CD4-positive, CD25-positive, alpha-beta regulatory T cell (primary cell): ENCODE results near the gene PPIL1. TPM values are rescaled to one million over a fixed set of nuclear protein-coding genes. Genes with fewer than 3 reads are reported as not detected.
A peak's percentile ranks its signal among the peaks of the same experiment; 100 is the strongest.
"Not testable (repeated sequence)": the region's sequence is repeated elsewhere in the genome, so short reads cannot be mapped to it uniquely, and the experiment has no call there.

Source experiments
- ATAC-seq, 2 donors: fragments of 150-1000 bp; cut with Tn5 transposase; one replicate each; pipeline ENCODE4 v1.10.0; 2021; ENCODE audit warnings: low read depth in 2 of 2, moderate number of reproducible peaks in 2 of 2, moderate library complexity in 1 of 2
- DNase-seq, 3 donors: peaks; one replicate each; pipeline versions ENCODE4 v3.0.0 to v3.0.0-alpha.2; 2012 to 2022; ENCODE audit warnings: mixed read lengths in 1 of 3
- H3K27ac ChIP-seq: one replicate; pipeline ENCODE4 v1.7.0; 2013; ENCODE audit warnings: mild to moderate bottlenecking, low read length; ENCODE audit not compliant: insufficient read depth, poor library complexity, severe bottlenecking
- H3K27me3 ChIP-seq: one replicate; pipeline ENCODE4 v1.7.0; 2013; ENCODE audit warnings: low read length; ENCODE audit not compliant: control insufficient read depth, insufficient read depth
- H3K36me3 ChIP-seq: one replicate; pipeline ENCODE4 v1.7.0; 2013; ENCODE audit warnings: mild to moderate bottlenecking, low read length, moderate library complexity; ENCODE audit not compliant: control insufficient read depth, insufficient read depth
- H3K4me1 ChIP-seq: 2 replicates; pipeline ENCODE4 v1.7.0; 2013; ENCODE audit warnings: mild to moderate bottlenecking, low read length; ENCODE audit not compliant: insufficient read depth, control insufficient read depth, poor library complexity, severe bottlenecking
- H3K4me3 ChIP-seq: one replicate; pipeline ENCODE4 v1.7.0; 2013; ENCODE audit warnings: low read depth, mild to moderate bottlenecking, low read length, moderate library complexity
- H3K9me3 ChIP-seq, 2 experiments: 1 replicate in 1 of 2; 2 replicates in 1 of 2; pipeline ENCODE4 v1.7.0; 2013; ENCODE audit warnings: low read length in 2 of 2, mild to moderate bottlenecking in 1 of 2, moderate library complexity in 1 of 2; ENCODE audit not compliant: control insufficient read depth in 2 of 2
- H3K27ac Mint-ChIP-seq, 3 donors: one replicate each; pipeline ENCODE4 v1.8.0; 2020 to 2022; ENCODE audit warnings: mild to moderate bottlenecking in 3 of 3, mixed read lengths in 3 of 3, moderate library complexity in 2 of 3
- H3K27me3 Mint-ChIP-seq: one replicate; pipeline ENCODE4 v1.8.0; 2022; ENCODE audit warnings: mild to moderate bottlenecking, mixed read lengths
- H3K36me3 Mint-ChIP-seq: one replicate; pipeline ENCODE4 v1.8.0; 2020; ENCODE audit warnings: mixed read lengths
- H3K4me1 Mint-ChIP-seq, 4 donors: one replicate each; pipeline ENCODE4 v1.8.0; 2020 to 2022; ENCODE audit warnings: mixed read lengths in 4 of 4, mild to moderate bottlenecking in 1 of 4
- H3K4me3 Mint-ChIP-seq, 4 donors: one replicate each; pipeline ENCODE4 v1.8.0; 2020 to 2022; ENCODE audit warnings: mild to moderate bottlenecking in 4 of 4, mixed read lengths in 4 of 4, moderate library complexity in 3 of 4
- H3K9me3 Mint-ChIP-seq, 7 donors: one replicate each; pipeline ENCODE4 v1.8.0; 2020 to 2022; ENCODE audit warnings: mixed read lengths in 7 of 7, mild to moderate bottlenecking in 3 of 7, moderate library complexity in 2 of 7
- polyA plus RNA-seq, 4 donors: library from polyadenylated mRNA; unstranded; fragments of 300-500 nt; fragmentation: Illumina TruSeq; gene quantifications; one replicate each; pipeline ENCODE4 v1.2.3, GENCODE V29; 2021
- total RNA-seq: library from RNA; stranded (reverse); gene quantifications from one replicate; pipeline ENCODE4 v1.2.3, GENCODE V29; 2022

PPIL1 gene
- total and polyA plus RNA-seq, 5 donors from 2014 or later: 6.1 to 31.0 (median 23.8) TPM

DNA sequence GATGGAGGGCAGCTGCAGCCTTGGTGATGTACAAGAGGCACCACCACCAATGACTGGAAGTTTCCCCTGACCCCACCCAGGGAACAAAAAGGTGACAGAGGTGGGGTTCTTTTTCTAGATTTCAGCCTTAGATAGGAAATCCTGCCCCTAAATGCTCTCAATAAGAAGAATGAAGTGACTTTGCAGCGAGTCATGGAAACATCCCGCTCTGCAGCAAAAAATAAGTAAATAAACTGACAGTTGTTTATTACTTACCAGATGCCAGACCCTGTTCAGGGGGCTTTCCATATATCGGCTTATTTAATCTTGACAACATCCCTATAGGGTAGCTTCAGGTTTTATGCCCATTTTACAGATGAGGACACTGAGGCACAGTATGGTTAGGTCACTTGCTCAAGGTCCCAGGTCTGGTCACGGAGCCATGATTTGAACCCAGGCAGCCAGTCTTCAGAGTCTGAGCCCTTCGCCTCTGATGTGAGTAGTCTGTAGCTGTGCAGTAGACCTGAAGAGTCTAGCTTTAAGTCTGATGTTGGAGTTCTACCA is 30.3 kb upstream of the PPIL1 start:
- Mint-ChIP-seq H3K27ac (no peak overlapping the region), H3K36me3 (peaks cover 52% of the 10 kb centered on the region), H3K4me3 (no peak overlapping the region), H3K9me3 (no peaks in the 10 kb centered on the region), H3K4me1 (peaks cover 4 to 15% (median 12%) of the 10 kb centered on the region in 4 donors), H3K27me3 (no peaks in the 10 kb centered on the region)
- H3K4me1 ChIP-seq: no peaks in the 10 kb centered on the region
- ATAC-seq (no peak), DNase-seq (no peak)
- H3K9me3 ChIP-seq: no peaks in the 10 kb centered on the region
- peaks cover 64% of the 10 kb centered on the region for H3K36me3 ChIP-seq
- H3K27me3 ChIP-seq: no peaks in the 10 kb centered on the region
- no peak overlapping the region for H3K27ac ChIP-seq
- no peak overlapping the region for H3K4me3 ChIP-seq

DNA sequence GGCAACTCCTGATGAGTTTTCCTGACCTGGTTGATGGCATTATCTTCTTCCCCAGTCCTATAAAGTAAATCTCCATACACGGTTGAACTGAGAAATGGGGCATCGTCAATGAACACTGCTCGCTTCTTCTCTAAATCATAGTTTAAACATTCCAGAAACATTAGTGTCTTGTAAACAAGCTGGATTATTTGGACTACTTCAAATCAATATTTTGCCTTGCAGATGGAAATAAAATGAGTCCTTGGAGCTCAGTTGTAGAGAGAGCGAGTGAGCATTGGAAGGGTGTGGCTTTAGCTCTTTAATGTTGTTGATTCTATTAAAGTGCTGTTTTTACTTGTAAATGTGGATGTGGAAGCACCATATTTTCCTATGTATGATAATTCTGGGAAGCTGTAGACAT is 29.5 kb upstream of the PPIL1 start:
- no peak overlapping the region for H3K27ac ChIP-seq
- H3K4me1 ChIP-seq: no peaks in the 10 kb centered on the region
- H3K4me3 ChIP-seq: no peak overlapping the region
- Mint-ChIP-seq H3K27ac (peak overlapping the region in 1 of 3 donors; percentile 21), H3K4me3 (no peak overlapping the region), H3K9me3 (no peaks in the 10 kb centered on the region), H3K27me3 (no peaks in the 10 kb centered on the region), H3K4me1 (peaks cover 8 to 15% (median 15%) of the 10 kb centered on the region in 4 donors), H3K36me3 (peaks cover 51% of the 10 kb centered on the region)
- no peak for DNase-seq
- ATAC-seq: no peak
- peaks cover 69% of the 10 kb centered on the region for H3K36me3 ChIP-seq
- no peaks in the 10 kb centered on the region for H3K9me3 ChIP-seq
- no peaks in the 10 kb centered on the region for H3K27me3 ChIP-seq

DNA sequence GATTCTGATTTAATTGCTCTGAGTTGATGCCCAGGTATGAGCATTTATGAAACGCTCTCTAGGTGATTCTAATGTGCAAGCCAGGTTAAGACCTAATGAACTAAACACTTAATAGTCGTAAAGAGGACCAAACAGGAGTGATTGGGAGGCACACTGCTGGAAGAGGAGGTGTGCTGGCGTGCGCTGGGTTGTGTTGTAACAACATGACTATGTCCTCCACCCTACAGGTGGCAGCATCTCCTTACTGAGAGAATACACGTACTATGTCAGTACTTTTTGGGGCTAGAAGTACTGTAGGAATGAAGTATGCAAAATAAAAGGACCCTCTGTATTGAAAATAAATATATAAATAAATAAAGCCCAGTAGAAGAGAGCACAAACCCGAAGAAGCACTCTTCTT is 23.0 kb upstream of the PPIL1 start:
- H3K36me3 ChIP-seq: peaks cover 39% of the 10 kb centered on the region
- peak overlapping the region in 1 of 3 donors; percentile 0 for H3K27ac Mint-ChIP-seq
- H3K4me3 Mint-ChIP-seq: no peak overlapping the region
- H3K9me3 ChIP-seq: no peaks in the 10 kb centered on the region
- DNase-seq (peak in 1 of 3 donors; percentile 47), ATAC-seq (no peak)
- H3K27ac ChIP-seq: no peak overlapping the region
- no peak overlapping the region for H3K4me3 ChIP-seq
- H3K9me3 Mint-ChIP-seq: peaks cover 0 to 2% (median 0%) of the 10 kb centered on the region in 7 donors
- H3K4me1 ChIP-seq: no peaks in the 10 kb centered on the region
- H3K27me3 Mint-ChIP-seq: no peaks in the 10 kb centered on the region
- peaks cover 15 to 30% (median 21%) of the 10 kb centered on the region in 4 donors for H3K4me1 Mint-ChIP-seq
- no peaks in the 10 kb centered on the region for H3K27me3 ChIP-seq
- H3K36me3 Mint-ChIP-seq: peaks cover 32% of the 10 kb centered on the region

DNA sequence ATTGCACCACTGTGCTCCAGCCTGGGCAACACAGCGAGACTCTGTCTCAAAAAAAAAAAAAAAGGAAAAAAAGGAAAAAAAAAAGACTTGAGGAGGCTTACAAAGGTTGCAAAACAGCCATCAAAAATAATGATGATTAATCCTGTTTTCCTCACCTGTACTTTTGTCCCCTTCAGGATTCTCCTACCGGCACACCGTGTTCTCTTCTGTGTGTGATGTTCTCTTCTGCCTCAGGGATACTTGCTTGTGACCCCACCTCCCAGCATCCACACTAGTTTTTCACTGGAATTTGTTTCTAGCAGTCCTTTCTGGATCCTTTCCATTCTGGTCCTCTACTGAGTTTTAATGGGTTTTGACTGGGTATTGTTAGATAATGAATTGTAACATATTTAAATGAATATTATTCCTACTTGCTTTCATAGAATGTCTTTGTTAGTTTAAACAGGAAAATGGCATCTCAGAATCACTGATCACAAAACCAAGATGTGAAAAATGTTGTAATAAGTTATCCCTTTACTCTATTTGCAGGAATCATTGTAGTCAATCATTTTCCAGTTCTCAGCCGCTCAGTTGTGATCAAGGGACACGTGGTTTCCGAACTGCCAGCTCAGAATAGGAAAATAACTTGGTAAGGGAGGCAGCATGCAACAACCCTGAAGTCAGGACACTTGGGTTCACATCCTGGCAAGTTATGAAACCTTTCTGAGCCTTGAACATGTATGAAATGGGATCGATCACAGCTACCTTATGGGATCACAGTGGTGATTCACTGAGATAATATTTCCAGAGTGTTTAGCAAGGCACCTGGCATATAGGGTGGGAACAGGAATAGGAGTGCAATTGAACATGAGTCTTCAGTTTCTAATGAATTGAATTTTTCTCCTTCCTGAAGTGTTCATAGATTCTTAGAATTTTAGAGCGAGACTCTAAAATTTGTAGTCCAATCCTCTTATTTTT is 19.7 kb upstream of the PPIL1 start:
- Mint-ChIP-seq H3K27ac (peak overlapping the region in 1 of 3 donors; percentile 27), H3K4me3 (peak overlapping the region in 1 of 4 donors; percentile 23), H3K27me3 (no peaks in the 10 kb centered on the region), H3K9me3 (peaks cover 0 to 2% (median 0%) of the 10 kb centered on the region in 7 donors), H3K36me3 (peaks cover 24% of the 10 kb centered on the region), H3K4me1 (peaks cover 21 to 36% (median 26%) of the 10 kb centered on the region in 4 donors)
- Histone ChIP-seq H3K4me1 (no peaks in the 10 kb centered on the region), H3K9me3 (no peaks in the 10 kb centered on the region), H3K4me3 (no peak overlapping the region), H3K36me3 (peaks cover 29% of the 10 kb centered on the region), H3K27me3 (no peaks in the 10 kb centered on the region), H3K27ac (no peak overlapping the region)
- ATAC-seq (no peak), DNase-seq (no peak)

DNA sequence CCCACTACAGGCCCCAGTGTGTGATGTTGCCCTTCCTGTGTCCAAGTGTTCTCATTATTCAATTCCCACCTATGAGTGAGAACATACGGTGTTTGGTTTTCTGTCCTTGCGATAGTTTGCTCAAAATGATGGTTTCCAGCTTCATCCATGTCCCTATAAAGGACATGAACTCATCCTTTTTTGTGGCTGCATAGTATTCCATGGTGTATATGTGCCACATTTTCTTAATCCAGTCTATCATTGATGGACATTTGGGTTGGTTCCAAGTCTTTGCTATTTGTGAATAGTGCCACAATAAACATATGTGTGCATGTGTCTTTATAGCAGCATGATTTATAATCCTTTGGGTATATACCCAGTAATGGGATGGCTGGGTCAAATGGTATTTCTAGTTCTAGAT is 16.6 kb upstream of the PPIL1 start:
- H3K9me3 Mint-ChIP-seq, H3K4me1 ChIP-seq, H3K4me3 Mint-ChIP-seq, H3K27ac ChIP-seq, H3K27ac Mint-ChIP-seq, H3K27me3 ChIP-seq, ATAC-seq, DNase-seq, H3K27me3 Mint-ChIP-seq, H3K9me3 ChIP-seq, H3K4me3 ChIP-seq: not testable (repeated sequence)
- peaks cover 27 to 51% (median 36%) of the 10 kb centered on the region in 4 donors for H3K4me1 Mint-ChIP-seq
- H3K36me3 ChIP-seq: peaks cover 21% of the 10 kb centered on the region
- H3K36me3 Mint-ChIP-seq: peaks cover 17% of the 10 kb centered on the region

DNA sequence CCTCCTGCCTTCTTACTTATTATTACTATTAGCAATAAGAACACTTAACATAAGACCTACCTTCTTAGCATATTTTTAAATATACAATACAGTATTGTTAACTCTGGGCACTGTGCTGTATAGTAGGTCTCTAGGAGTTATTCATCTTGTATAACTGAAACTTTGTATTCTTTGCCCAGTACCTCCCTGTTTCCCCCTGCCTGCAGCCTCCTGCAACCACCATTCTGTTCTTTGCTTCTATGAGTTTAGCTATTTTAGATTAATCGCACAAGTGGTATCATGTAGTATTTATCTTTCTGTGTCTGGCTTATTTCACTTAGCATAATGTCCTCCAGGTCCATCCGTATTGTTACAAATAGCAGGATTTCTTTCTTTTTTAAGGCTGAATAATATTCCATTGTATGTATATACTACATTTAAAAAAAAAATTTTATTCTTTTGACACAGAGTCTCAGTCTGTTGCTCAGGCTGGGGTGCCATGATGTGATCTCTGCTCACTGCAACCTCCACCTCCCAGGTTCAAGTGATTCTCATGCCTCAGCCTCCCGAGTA is 15.6 kb upstream of the PPIL1 start:
- Mint-ChIP-seq H3K9me3 (peaks cover 0 to 2% (median 0%) of the 10 kb centered on the region in 7 donors), H3K36me3 (peaks cover 13% of the 10 kb centered on the region), H3K27me3 (no peaks in the 10 kb centered on the region), H3K4me3 (peak overlapping the region in 1 of 4 donors; percentile 1), H3K27ac (peak overlapping the region in 1 of 3 donors; percentile 76), H3K4me1 (peaks cover 28 to 50% (median 41%) of the 10 kb centered on the region in 4 donors)
- ATAC-seq (no peak), DNase-seq (no peak)
- no peak overlapping the region for H3K4me3 ChIP-seq
- H3K36me3 ChIP-seq: peaks cover 15% of the 10 kb centered on the region
- no peaks in the 10 kb centered on the region for H3K27me3 ChIP-seq
- no peak overlapping the region for H3K27ac ChIP-seq
- no peaks in the 10 kb centered on the region for H3K9me3 ChIP-seq
- H3K4me1 ChIP-seq: peaks cover 15% of the 10 kb centered on the region

DNA sequence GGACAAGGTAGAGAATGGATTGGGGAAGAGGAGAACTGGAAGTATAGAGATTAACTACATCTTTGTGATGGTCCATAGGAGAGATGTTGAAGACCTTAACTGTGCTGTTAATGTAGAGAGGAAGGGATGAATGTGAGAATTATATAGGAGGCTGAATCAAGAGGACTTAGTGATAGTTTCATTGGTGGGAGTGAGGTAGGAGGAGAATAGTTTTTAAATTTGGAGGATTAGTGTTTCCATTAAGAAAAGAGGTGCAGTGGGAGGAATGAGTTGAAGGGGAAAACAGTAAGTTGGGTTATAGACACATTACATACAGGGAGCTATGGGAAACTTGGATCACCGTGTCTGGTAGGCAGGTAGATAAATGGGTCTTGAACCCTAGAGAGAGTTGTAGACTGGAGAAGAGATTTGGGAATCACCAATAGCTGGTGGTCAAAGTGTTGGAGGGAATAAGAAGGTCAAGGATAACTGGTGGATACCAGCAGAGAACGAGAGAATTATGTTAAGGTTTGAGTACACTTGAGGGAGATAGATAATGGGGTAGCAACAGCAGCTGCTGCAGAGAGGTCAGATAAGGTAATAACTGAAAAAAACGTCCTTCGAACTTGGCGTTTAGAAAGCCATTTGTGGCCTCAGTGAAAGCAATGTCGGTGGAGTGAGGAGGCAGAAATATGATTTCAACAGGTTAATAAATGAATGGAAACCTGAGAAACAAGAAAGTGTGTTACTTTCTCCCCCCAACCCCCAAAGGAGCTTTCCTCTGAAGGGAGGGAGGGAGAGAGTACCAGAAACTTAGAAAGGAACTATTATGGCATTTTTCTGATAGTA is 14.3 kb upstream of the PPIL1 start:
- no peak overlapping the region for H3K4me3 ChIP-seq
- Mint-ChIP-seq H3K36me3 (no peaks in the 10 kb centered on the region), H3K4me1 (peaks cover 19 to 42% (median 36%) of the 10 kb centered on the region in 4 donors), H3K4me3 (peak overlapping the region in 2 of 4 donors; percentile 9 to 38), H3K9me3 (no peaks in the 10 kb centered on the region), H3K27ac (peak overlapping the region; percentile 16 to 55 (median 53)), H3K27me3 (no peaks in the 10 kb centered on the region)
- no peak overlapping the region for H3K27ac ChIP-seq
- DNase-seq: no peak
- no peaks in the 10 kb centered on the region for H3K9me3 ChIP-seq
- no peaks in the 10 kb centered on the region for H3K27me3 ChIP-seq
- H3K36me3 ChIP-seq: peaks cover 6% of the 10 kb centered on the region
- H3K4me1 ChIP-seq: peaks cover 18% of the 10 kb centered on the region
- ATAC-seq: no peak
